HepG2 (cell line): ENCODE results near the gene GRID1.

ENCODE experiments used
- CREM ChIP-seq, 2 experiments: sonication (generic) in 1 of 2; formaldehyde crosslinking in 1 of 2; IDR thresholded peaks; 2 replicates each; pipeline versions ENCODE4 v1.4.0 to v1.6.1; 2016 to 2020; ENCODE audit warnings: antibody characterized with exemption in 1 of 2, mild to moderate bottlenecking in 1 of 2, missing genetic modification reagents in 1 of 2
- E2F1 ChIP-seq: sonication (generic); formaldehyde crosslinking; IDR thresholded peaks from 2 replicates; pipeline ENCODE4 v1.5.0; 2020; ENCODE audit warnings: missing genetic modification reagents
- HDAC1 ChIP-seq: sonication (generic); formaldehyde crosslinking; IDR thresholded peaks from 2 replicates; pipeline ENCODE4 v1.5.1; 2020; ENCODE audit warnings: mild to moderate bottlenecking, missing genetic modification reagents
- HMG20B ChIP-seq: conservative IDR thresholded peaks from 2 replicates; pipeline ENCODE4 v1.6.1; 2016; ENCODE audit warnings: missing genetic modification reagents, missing compliant biosample characterization
- KDM1A ChIP-seq: IDR thresholded peaks from 2 replicates; pipeline ENCODE4 v1.6.1; 2016; ENCODE audit warnings: missing compliant biosample characterization
- TAF1 ChIP-seq: sonication (generic); formaldehyde crosslinking; IDR thresholded peaks from 2 replicates; pipeline ENCODE4 v1.4.0; 2020; ENCODE audit warnings: missing genetic modification reagents
- ZFX ChIP-seq: sonication (generic); formaldehyde crosslinking; IDR thresholded peaks from 2 replicates; pipeline ENCODE4 v1.4.0; 2020; ENCODE audit warnings: mild to moderate bottlenecking, low read depth, missing genetic modification reagents, moderate library complexity
- ZNF354B ChIP-seq: sonication (generic); formaldehyde crosslinking; IDR thresholded peaks from 2 replicates; pipeline ENCODE4 v1.8.0; 2022; ENCODE audit warnings: mild to moderate bottlenecking, missing genetic modification reagents
- ZNF772 ChIP-seq: sonication (generic); formaldehyde crosslinking; IDR thresholded peaks from 2 replicates; pipeline ENCODE4 v1.5.0; 2020; ENCODE audit warnings: mild to moderate bottlenecking, missing genetic modification reagents

DNA sequence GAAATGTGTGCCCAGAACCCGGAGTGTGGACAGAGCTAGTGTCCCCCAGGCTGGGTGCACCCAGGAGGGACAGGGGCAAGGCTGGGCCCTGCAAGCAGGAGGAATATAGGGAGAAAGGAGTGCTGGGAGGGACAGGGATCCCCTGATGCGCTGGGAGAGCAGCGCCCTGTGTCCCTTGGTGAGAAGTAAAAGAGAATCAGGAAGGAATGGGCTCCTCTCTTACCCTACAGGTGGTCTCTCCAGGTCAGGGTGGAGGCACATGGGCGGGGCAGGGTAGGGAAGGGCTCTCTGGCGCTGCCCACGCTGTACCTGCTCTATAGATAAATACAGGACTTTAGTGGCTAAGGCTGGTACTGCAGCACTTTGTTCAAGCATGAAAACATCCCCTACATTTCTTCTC, 753.8 kb downstream of the GRID1 start:
- TF ChIP-seq E2F1 (CRISPR knock-in tag) = no peak
- TF ChIP-seq HDAC1 (CRISPR knock-in tag) = no peak
- no peak for TF ChIP-seq CREM (IDR thresholded peaks at IDR 0.05)
- TF ChIP-seq CREM (CRISPR knock-in tag; IDR thresholded peaks at IDR 0.05) = no peak
- no peak for TF ChIP-seq ZNF772 (CRISPR knock-in tag)
- TF ChIP-seq KDM1A (CRISPR knock-in tag) = no peak
- no peak for TF ChIP-seq ZFX (CRISPR knock-in tag)
- no peak for TF ChIP-seq HMG20B (CRISPR knock-in tag)
- TF ChIP-seq ZNF354B (CRISPR knock-in tag) = no peak
- no peak for TF ChIP-seq TAF1 (CRISPR knock-in tag)
